HEK293 (cell line): Measurements from ENCODE around the gene GPSM1.

Experiments used
- BCL11A ChIP-seq: fragments of 450-650 bp; formaldehyde crosslinking; IDR thresholded peaks from 2 replicates; pipeline ENCODE4 v1.5.1; 2016; ENCODE audit warnings: low read depth, missing biosample characterization, missing genetic modification characterization
- KLF8 ChIP-seq: fragments of 450-650 bp; formaldehyde crosslinking; IDR thresholded peaks from 2 replicates; pipeline ENCODE4 v1.5.1; 2016; ENCODE audit warnings: missing biosample characterization, missing genetic modification characterization
- ZBTB17 ChIP-seq: fragments of 450-650 bp; formaldehyde crosslinking; IDR thresholded peaks from 2 replicates; pipeline ENCODE4 v1.5.1; 2016; ENCODE audit warnings: missing biosample characterization, missing genetic modification characterization
- ZFP69B ChIP-seq: fragments of 450-650 bp; formaldehyde crosslinking; IDR thresholded peaks from 2 replicates; pipeline ENCODE4 v1.5.1; 2016; ENCODE audit warnings: missing biosample characterization, missing genetic modification characterization
- ZNF324 ChIP-seq: fragments of 450-650 bp; formaldehyde crosslinking; IDR thresholded peaks from 2 replicates; pipeline ENCODE4 v1.5.1; 2016; ENCODE audit warnings: missing biosample characterization, missing genetic modification characterization
- ZNF76 ChIP-seq: fragments of 450-650 bp; formaldehyde crosslinking; IDR thresholded peaks from 2 replicates; pipeline ENCODE4; 2016; ENCODE audit warnings: low read depth, missing biosample characterization, missing genetic modification characterization, borderline replicate concordance
- ZNF837 ChIP-seq: fragments of 450-650 bp; formaldehyde crosslinking; IDR thresholded peaks from 2 replicates; pipeline ENCODE4 v1.5.1; 2016; ENCODE audit warnings: missing biosample characterization, missing genetic modification characterization
- TF ChIP-seq, protein P1 (sequence below): fragments of 450-650 bp; IDR thresholded peaks from 2 replicates; pipeline ENCODE4 v1.5.1; 2018; ENCODE audit warnings: missing biosample characterization, missing genetic modification characterization
- TF ChIP-seq, protein P2 (sequence below): fragments of 450-650 bp; formaldehyde crosslinking; conservative IDR thresholded peaks from 2 replicates; pipeline ENCODE4 v1.5.1; 2016; ENCODE audit warnings: low read depth, missing biosample characterization, missing genetic modification characterization
- TF ChIP-seq, protein P3 (sequence below): fragments of 450-650 bp; formaldehyde crosslinking; IDR thresholded peaks from 2 replicates; pipeline ENCODE4 v1.5.1; 2016; ENCODE audit warnings: missing biosample characterization, missing genetic modification characterization, borderline replicate concordance
- TF ChIP-seq, protein P4 (sequence below): fragments of 450-650 bp; formaldehyde crosslinking; IDR thresholded peaks from 2 replicates; pipeline ENCODE4 v1.5.1; 2017; ENCODE audit warnings: missing biosample characterization, mild to moderate bottlenecking, missing genetic modification characterization, moderate library complexity
- TF ChIP-seq, protein P5 (sequence below): fragments of 450-650 bp; formaldehyde crosslinking; IDR thresholded peaks from 2 replicates; pipeline ENCODE4 v1.5.1; 2016; ENCODE audit warnings: missing biosample characterization, missing genetic modification characterization
- TF ChIP-seq, protein P6 (sequence below): fragments of 450-650 bp; formaldehyde crosslinking; IDR thresholded peaks from 2 replicates; pipeline ENCODE4 v1.5.1; 2016; ENCODE audit warnings: missing biosample characterization, missing genetic modification characterization
- TF ChIP-seq, protein P7 (sequence below): fragments of 450-650 bp; IDR thresholded peaks from 2 replicates; pipeline ENCODE4 v1.5.1; 2018; ENCODE audit warnings: missing biosample characterization, mild to moderate bottlenecking, missing genetic modification characterization

Gene GPSM1

DNA sequence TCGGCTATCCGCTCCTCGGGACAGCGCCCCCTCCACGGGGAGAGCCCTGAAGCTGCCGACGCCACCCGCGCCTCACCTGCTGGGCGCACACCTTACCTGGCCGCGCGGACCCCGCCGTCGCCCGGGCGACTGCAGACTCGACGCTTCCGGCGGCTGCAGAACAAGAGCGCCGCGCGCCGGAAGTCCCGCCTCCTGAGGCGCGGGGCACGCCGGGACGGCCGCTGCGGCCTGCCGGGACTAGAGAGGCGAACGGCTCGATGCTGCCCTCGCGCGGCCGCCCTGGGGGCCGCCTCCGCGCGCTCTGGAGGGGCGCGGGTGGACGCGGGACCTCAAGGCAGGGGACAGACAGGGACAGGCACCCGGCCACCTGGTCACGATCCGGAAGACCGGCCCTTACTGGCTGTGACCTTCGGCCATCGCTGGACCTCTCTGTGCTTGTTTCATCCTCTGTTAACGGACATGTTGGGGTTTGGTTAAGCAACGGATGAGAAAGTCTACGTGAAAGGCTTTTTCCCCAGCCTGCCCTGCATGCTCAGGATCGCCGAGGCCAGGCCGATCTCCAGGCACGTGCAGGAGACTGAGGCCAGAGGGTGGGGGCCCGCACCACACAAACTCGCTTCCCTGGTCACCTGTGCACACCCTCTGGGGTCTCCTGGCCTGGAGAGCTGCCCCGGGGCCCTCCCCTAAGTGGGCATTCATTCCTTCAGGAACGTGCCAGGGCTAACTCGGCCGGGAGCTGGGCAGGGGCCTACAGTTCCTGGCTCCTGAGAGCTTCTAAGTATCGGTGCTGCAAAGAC lies 72.9 kb downstream of the GPSM1 start, which contains the start of gene SNAPC4 (continued):
- TF ChIP-seq, protein P1, sequence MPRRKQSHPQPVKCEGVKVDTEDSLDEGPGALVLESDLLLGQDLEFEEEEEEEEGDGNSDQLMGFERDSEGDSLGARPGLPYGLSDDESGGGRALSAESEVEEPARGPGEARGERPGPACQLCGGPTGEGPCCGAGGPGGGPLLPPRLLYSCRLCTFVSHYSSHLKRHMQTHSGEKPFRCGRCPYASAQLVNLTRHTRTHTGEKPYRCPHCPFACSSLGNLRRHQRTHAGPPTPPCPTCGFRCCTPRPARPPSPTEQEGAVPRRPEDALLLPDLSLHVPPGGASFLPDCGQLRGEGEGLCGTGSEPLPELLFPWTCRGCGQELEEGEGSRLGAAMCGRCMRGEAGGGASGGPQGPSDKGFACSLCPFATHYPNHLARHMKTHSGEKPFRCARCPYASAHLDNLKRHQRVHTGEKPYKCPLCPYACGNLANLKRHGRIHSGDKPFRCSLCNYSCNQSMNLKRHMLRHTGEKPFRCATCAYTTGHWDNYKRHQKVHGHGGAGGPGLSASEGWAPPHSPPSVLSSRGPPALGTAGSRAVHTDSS (tag by site-specific recombination), result no peak
- peak; percentile 94 for TF ChIP-seq ZNF76 (tag by site-specific recombination)
- TF ChIP-seq ZFP69B (tag by site-specific recombination), result no peak
- TF ChIP-seq ZNF324 (tag by site-specific recombination), result 0 out of 2 replicates have a peak, but pooled peaks have one; percentile 28
- TF ChIP-seq ZBTB17, result peak; percentile 97
- TF ChIP-seq, protein P2, sequence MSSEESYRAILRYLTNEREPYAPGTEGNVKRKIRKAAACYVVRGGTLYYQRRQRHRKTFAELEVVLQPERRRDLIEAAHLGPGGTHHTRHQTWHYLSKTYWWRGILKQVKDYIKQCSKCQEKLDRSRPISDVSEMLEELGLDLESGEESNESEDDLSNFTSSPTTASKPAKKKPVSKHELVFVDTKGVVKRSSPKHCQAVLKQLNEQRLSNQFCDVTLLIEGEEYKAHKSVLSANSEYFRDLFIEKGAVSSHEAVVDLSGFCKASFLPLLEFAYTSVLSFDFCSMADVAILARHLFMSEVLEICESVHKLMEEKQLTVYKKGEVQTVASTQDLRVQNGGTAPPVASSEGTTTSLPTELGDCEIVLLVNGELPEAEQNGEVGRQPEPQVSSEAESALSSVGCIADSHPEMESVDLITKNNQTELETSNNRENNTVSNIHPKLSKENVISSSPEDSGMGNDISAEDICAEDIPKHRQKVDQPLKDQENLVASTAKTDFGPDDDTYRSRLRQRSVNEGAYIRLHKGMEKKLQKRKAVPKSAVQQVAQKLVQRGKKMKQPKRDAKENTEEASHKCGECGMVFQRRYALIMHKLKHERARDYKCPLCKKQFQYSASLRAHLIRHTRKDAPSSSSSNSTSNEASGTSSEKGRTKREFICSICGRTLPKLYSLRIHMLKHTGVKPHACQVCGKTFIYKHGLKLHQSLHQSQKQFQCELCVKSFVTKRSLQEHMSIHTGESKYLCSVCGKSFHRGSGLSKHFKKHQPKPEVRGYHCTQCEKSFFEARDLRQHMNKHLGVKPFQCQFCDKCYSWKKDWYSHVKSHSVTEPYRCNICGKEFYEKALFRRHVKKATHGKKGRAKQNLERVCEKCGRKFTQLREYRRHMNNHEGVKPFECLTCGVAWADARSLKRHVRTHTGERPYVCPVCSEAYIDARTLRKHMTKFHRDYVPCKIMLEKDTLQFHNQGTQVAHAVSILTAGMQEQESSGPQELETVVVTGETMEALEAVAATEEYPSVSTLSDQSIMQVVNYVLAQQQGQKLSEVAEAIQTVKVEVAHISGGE (tag by site-specific recombination), result peak; percentile 71; the same call in 1 of the 2 replicates
- TF ChIP-seq, protein P3, sequence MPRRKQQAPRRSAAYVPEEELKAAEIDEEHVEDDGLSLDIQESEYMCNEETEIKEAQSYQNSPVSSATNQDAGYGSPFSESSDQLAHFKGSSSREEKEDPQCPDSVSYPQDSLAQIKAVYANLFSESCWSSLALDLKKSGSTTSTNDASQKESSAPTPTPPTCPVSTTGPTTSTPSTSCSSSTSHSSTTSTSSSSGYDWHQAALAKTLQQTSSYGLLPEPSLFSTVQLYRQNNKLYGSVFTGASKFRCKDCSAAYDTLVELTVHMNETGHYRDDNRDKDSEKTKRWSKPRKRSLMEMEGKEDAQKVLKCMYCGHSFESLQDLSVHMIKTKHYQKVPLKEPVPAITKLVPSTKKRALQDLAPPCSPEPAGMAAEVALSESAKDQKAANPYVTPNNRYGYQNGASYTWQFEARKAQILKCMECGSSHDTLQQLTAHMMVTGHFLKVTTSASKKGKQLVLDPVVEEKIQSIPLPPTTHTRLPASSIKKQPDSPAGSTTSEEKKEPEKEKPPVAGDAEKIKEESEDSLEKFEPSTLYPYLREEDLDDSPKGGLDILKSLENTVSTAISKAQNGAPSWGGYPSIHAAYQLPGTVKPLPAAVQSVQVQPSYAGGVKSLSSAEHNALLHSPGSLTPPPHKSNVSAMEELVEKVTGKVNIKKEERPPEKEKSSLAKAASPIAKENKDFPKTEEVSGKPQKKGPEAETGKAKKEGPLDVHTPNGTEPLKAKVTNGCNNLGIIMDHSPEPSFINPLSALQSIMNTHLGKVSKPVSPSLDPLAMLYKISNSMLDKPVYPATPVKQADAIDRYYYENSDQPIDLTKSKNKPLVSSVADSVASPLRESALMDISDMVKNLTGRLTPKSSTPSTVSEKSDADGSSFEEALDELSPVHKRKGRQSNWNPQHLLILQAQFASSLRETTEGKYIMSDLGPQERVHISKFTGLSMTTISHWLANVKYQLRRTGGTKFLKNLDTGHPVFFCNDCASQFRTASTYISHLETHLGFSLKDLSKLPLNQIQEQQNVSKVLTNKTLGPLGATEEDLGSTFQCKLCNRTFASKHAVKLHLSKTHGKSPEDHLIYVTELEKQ, result no peak
- TF ChIP-seq KLF8 (tag by site-specific recombination), result no peak; the same call in 1 of the 2 replicates
- no peak for TF ChIP-seq ZNF837 (tag by site-specific recombination)
- TF ChIP-seq, protein P4, sequence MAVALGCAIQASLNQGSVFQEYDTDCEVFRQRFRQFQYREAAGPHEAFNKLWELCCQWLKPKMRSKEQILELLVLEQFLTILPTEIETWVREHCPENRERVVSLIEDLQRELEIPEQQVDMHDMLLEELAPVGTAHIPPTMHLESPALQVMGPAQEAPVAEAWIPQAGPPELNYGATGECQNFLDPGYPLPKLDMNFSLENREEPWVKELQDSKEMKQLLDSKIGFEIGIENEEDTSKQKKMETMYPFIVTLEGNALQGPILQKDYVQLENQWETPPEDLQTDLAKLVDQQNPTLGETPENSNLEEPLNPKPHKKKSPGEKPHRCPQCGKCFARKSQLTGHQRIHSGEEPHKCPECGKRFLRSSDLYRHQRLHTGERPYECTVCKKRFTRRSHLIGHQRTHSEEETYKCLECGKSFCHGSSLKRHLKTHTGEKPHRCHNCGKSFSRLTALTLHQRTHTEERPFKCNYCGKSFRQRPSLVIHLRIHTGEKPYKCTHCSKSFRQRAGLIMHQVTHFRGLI (tag by site-specific recombination), result 0 out of 2 replicates have a peak, but pooled peaks have one; percentile 21
- TF ChIP-seq, protein P5, sequence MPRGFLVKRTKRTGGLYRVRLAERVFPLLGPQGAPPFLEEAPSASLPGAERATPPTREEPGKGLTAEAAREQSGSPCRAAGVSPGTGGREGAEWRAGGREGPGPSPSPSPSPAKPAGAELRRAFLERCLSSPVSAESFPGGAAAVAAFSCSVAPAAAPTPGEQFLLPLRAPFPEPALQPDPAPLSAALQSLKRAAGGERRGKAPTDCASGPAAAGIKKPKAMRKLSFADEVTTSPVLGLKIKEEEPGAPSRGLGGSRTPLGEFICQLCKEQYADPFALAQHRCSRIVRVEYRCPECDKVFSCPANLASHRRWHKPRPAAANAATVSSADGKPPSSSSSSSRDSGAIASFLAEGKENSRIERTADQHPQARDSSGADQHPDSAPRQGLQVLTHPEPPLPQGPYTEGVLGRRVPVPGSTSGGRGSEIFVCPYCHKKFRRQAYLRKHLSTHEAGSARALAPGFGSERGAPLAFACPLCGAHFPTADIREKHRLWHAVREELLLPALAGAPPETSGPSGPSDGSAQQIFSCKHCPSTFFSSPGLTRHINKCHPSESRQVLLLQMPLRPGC, result 0 out of 2 replicates have a peak, but pooled peaks have one; percentile 24
- TF ChIP-seq, protein P6, sequence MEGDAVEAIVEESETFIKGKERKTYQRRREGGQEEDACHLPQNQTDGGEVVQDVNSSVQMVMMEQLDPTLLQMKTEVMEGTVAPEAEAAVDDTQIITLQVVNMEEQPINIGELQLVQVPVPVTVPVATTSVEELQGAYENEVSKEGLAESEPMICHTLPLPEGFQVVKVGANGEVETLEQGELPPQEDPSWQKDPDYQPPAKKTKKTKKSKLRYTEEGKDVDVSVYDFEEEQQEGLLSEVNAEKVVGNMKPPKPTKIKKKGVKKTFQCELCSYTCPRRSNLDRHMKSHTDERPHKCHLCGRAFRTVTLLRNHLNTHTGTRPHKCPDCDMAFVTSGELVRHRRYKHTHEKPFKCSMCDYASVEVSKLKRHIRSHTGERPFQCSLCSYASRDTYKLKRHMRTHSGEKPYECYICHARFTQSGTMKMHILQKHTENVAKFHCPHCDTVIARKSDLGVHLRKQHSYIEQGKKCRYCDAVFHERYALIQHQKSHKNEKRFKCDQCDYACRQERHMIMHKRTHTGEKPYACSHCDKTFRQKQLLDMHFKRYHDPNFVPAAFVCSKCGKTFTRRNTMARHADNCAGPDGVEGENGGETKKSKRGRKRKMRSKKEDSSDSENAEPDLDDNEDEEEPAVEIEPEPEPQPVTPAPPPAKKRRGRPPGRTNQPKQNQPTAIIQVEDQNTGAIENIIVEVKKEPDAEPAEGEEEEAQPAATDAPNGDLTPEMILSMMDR (tag by site-specific recombination), result peak; percentile 76
- TF ChIP-seq, protein P7, sequence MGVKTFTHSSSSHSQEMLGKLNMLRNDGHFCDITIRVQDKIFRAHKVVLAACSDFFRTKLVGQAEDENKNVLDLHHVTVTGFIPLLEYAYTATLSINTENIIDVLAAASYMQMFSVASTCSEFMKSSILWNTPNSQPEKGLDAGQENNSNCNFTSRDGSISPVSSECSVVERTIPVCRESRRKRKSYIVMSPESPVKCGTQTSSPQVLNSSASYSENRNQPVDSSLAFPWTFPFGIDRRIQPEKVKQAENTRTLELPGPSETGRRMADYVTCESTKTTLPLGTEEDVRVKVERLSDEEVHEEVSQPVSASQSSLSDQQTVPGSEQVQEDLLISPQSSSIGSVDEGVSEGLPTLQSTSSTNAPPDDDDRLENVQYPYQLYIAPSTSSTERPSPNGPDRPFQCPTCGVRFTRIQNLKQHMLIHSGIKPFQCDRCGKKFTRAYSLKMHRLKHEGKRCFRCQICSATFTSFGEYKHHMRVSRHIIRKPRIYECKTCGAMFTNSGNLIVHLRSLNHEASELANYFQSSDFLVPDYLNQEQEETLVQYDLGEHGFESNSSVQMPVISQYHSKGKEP (tag by site-specific recombination), result peak; percentile 48; the same call in 1 of the 2 replicates
- 0 out of 2 replicates have a peak, but pooled peaks have one; percentile 46 for TF ChIP-seq BCL11A (tag by site-specific recombination)
